ENCODE results near the gene AKAP8.

GRCh38 chr19:15399635-15400034, 20.0 kb upstream of the AKAP8 start:
- no peak for TF ChIP-seq FOXM1 (IDR thresholded peaks at IDR 0.05; ENCODE audit: borderline replicate concordance)
- no peak for TF ChIP-seq NFRKB (IDR thresholded peaks at IDR 0.05)
- TF ChIP-seq HDGF (IDR thresholded peaks at IDR 0.05; ENCODE audit: borderline replicate concordance) = no peak
- no peak for TF ChIP-seq LEF1 (IDR thresholded peaks at IDR 0.05; ENCODE audit: borderline replicate concordance)
- TF ChIP-seq SUZ12 (IDR thresholded peaks at IDR 0.05) = no peak
- no peak for TF ChIP-seq BHLHE40 (IDR thresholded peaks at IDR 0.05; ENCODE audit: borderline replicate concordance)
- no peak for TF ChIP-seq SP1 (IDR thresholded peaks at IDR 0.05)
- TF ChIP-seq TARDBP (IDR thresholded peaks at IDR 0.05) = no peak

Measured in HEK293T (cell line).